WTC11 (cell line): ENCODE measurements around the gene RNF125. TPM values are rescaled to one million over a fixed set of nuclear protein-coding genes. Genes with fewer than 3 reads are reported as not detected.

Experiments used
- ATAC-seq: fragments of 200-7000 bp; cut with Tn5 transposase; 2 replicates; pipeline ENCODE4 v1.10.0; 2021; ENCODE audit warnings: mild to moderate bottlenecking, moderate library complexity
- CTCF ChIA-PET: fragments of 300-600 bp; sonication (Branson Sonifier 250); formaldehyde crosslinking; loops from one replicate; lab custom pipeline; 2021; ENCODE audit warnings: antibody characterized with exemption; lab: Charles Lee
- POLR2A ChIA-PET: fragments of 350-600 bp; sonication (Branson Sonifier 250); formaldehyde crosslinking; loops from one replicate; lab custom pipeline; 2021; ENCODE audit warnings: antibody characterized with exemption; lab: Charles Lee
- DNase-seq: peaks from one replicate; pipeline ENCODE4 v3.0.0; 2021; ENCODE audit warnings: low spot score
- H3K27ac Mint-ChIP-seq: 2 replicates; pipeline ENCODE4 v1.8.0; 2021; ENCODE audit warnings: mixed read lengths
- H3K27me3 Mint-ChIP-seq: 2 replicates; pipeline ENCODE4 v1.8.0; 2021; ENCODE audit warnings: low read depth, mild to moderate bottlenecking, moderate library complexity, mixed read lengths
- H3K36me3 Mint-ChIP-seq: 2 replicates; pipeline ENCODE4 v1.8.0; 2021; ENCODE audit warnings: mixed read lengths
- H3K4me1 Mint-ChIP-seq: 2 replicates; pipeline ENCODE4 v1.8.0; 2022; ENCODE audit warnings: mixed read lengths
- H3K4me3 Mint-ChIP-seq: 2 replicates; pipeline ENCODE4 v1.8.0; 2021; ENCODE audit warnings: mild to moderate bottlenecking, moderate library complexity, mixed read lengths
- H3K9me3 Mint-ChIP-seq: 2 replicates; pipeline ENCODE4 v1.8.0; 2021; ENCODE audit warnings: mixed read lengths
- ATF1 ChIP-seq: sonication (generic); formaldehyde crosslinking; IDR thresholded peaks from 2 replicates; pipeline ENCODE4 v1.8.1; 2023; ENCODE audit warnings: mild to moderate bottlenecking, moderate library complexity, missing genetic modification reagents
- CBFB ChIP-seq: sonication (generic); formaldehyde crosslinking; IDR thresholded peaks from 2 replicates; pipeline ENCODE4 v1.8.1; 2022; ENCODE audit warnings: mild to moderate bottlenecking, low read depth, missing genetic modification reagents
- ESRRA ChIP-seq: sonication (generic); formaldehyde crosslinking; IDR thresholded peaks from 2 replicates; pipeline ENCODE4 v1.8.1; 2022; ENCODE audit warnings: mild to moderate bottlenecking, missing genetic modification reagents, borderline replicate concordance
- ETV6 ChIP-seq: sonication (generic); formaldehyde crosslinking; IDR thresholded peaks from 2 replicates; pipeline ENCODE4 v1.8.1; 2022; ENCODE audit warnings: mild to moderate bottlenecking, missing genetic modification reagents
- GRHL2 ChIP-seq: fragments of 250-450 bp; sonication (Bioruptor Pico); IDR thresholded peaks from 2 replicates; pipeline ENCODE4 v1.8.0; 2022; ENCODE audit warnings: mild to moderate bottlenecking, moderate library complexity; ENCODE audit not compliant: insufficient replicate concordance, severe bottlenecking
- MYBL2 ChIP-seq: sonication (generic); formaldehyde crosslinking; IDR thresholded peaks from 2 replicates; pipeline ENCODE4 v1.8.1; 2023; ENCODE audit warnings: mild to moderate bottlenecking, moderate library complexity, missing genetic modification reagents
- NFATC4 ChIP-seq: fragments of 250-450 bp; sonication (Bioruptor Pico); IDR thresholded peaks from 2 replicates; pipeline ENCODE4 v1.9.0; 2021; ENCODE audit warnings: mild to moderate bottlenecking
- NFE2L1 ChIP-seq: sonication (generic); formaldehyde crosslinking; IDR thresholded peaks from 2 replicates; pipeline ENCODE4 v1.8.1; 2023; ENCODE audit warnings: missing genetic modification reagents
- NR3C1 ChIP-seq: sonication (generic); formaldehyde crosslinking; conservative IDR thresholded peaks from 2 replicates; pipeline ENCODE4 v1.8.1; 2023; ENCODE audit warnings: low read depth, mild to moderate bottlenecking, missing genetic modification reagents
- PREB ChIP-seq: sonication (generic); formaldehyde crosslinking; IDR thresholded peaks from 2 replicates; pipeline ENCODE4 v1.8.1; 2022; ENCODE audit warnings: mild to moderate bottlenecking, missing genetic modification reagents, moderate library complexity, borderline replicate concordance
- RORB ChIP-seq: fragments of 250-450 bp; sonication (Bioruptor Pico); IDR thresholded peaks from 2 replicates; pipeline ENCODE4 v1.9.0; 2021; ENCODE audit warnings: mild to moderate bottlenecking
- SP1 ChIP-seq: sonication (generic); formaldehyde crosslinking; conservative IDR thresholded peaks from 2 replicates; pipeline ENCODE4 v1.8.1; 2022; ENCODE audit warnings: missing genetic modification reagents
- TEAD1 ChIP-seq: sonication (generic); formaldehyde crosslinking; IDR thresholded peaks from 2 replicates; pipeline ENCODE4 v1.8.0; 2022; ENCODE audit warnings: mild to moderate bottlenecking, missing genetic modification reagents
- ZNF219 ChIP-seq: sonication (generic); formaldehyde crosslinking; IDR thresholded peaks from 2 replicates; pipeline ENCODE4 v1.8.0; 2023; ENCODE audit warnings: missing genetic modification reagents, mild to moderate bottlenecking, borderline replicate concordance
- ZNF281 ChIP-seq: sonication (generic); formaldehyde crosslinking; IDR thresholded peaks from 2 replicates; pipeline ENCODE4 v1.8.0; 2023; ENCODE audit warnings: mild to moderate bottlenecking, missing genetic modification reagents
- ZNF416 ChIP-seq: fragments of 250-450 bp; sonication (Bioruptor Pico); IDR thresholded peaks from 2 replicates; pipeline ENCODE4 v1.9.0; 2021; ENCODE audit warnings: mild to moderate bottlenecking, inconsistent platforms
- total RNA-seq: library from RNA; stranded (reverse); gene quantifications from 3 replicates; pipeline ENCODE4 v1.2.3, GENCODE V29; 2021
- TF ChIP-seq, protein P1 (sequence below): sonication (generic); formaldehyde crosslinking; IDR thresholded peaks from 2 replicates; pipeline ENCODE4 v1.8.0; 2023; ENCODE audit warnings: missing genetic modification reagents, mild to moderate bottlenecking, borderline replicate concordance
- TF ChIP-seq, protein P2 (sequence below): sonication (generic); formaldehyde crosslinking; IDR thresholded peaks from 2 replicates; pipeline ENCODE4 v1.8.1; 2023; ENCODE audit warnings: mild to moderate bottlenecking, missing genetic modification reagents, moderate library complexity
- TF ChIP-seq, protein P3 (sequence below): sonication (generic); formaldehyde crosslinking; conservative IDR thresholded peaks from 2 replicates; pipeline ENCODE4 v1.8.1; 2023; ENCODE audit warnings: mild to moderate bottlenecking, low read depth, missing genetic modification reagents, moderate library complexity
- TF ChIP-seq, protein P4 (sequence below): fragments of 250-450 bp; sonication (Bioruptor Pico); IDR thresholded peaks from 2 replicates; pipeline ENCODE4 v1.9.0; 2021; ENCODE audit warnings: mild to moderate bottlenecking
- TF ChIP-seq, protein P5 (sequence below): sonication (generic); formaldehyde crosslinking; IDR thresholded peaks from 2 replicates; pipeline ENCODE4 v1.8.1; 2022; ENCODE audit warnings: low read depth, missing genetic modification reagents, borderline replicate concordance

The RNF125 gene
- total RNA-seq, 1 experiment from 2014 or later: 14.9 TPM

- TF ChIP-seq, protein P1, sequence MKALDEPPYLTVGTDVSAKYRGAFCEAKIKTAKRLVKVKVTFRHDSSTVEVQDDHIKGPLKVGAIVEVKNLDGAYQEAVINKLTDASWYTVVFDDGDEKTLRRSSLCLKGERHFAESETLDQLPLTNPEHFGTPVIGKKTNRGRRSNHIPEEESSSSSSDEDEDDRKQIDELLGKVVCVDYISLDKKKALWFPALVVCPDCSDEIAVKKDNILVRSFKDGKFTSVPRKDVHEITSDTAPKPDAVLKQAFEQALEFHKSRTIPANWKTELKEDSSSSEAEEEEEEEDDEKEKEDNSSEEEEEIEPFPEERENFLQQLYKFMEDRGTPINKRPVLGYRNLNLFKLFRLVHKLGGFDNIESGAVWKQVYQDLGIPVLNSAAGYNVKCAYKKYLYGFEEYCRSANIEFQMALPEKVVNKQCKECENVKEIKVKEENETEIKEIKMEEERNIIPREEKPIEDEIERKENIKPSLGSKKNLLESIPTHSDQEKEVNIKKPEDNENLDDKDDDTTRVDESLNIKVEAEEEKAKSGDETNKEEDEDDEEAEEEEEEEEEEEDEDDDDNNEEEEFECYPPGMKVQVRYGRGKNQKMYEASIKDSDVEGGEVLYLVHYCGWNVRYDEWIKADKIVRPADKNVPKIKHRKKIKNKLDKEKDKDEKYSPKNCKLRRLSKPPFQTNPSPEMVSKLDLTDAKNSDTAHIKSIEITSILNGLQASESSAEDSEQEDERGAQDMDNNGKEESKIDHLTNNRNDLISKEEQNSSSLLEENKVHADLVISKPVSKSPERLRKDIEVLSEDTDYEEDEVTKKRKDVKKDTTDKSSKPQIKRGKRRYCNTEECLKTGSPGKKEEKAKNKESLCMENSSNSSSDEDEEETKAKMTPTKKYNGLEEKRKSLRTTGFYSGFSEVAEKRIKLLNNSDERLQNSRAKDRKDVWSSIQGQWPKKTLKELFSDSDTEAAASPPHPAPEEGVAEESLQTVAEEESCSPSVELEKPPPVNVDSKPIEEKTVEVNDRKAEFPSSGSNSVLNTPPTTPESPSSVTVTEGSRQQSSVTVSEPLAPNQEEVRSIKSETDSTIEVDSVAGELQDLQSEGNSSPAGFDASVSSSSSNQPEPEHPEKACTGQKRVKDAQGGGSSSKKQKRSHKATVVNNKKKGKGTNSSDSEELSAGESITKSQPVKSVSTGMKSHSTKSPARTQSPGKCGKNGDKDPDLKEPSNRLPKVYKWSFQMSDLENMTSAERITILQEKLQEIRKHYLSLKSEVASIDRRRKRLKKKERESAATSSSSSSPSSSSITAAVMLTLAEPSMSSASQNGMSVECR (CRISPR knock-in tag): no peak
- TF ChIP-seq, all 79 proteins: peak for 0
Observed at GRCh38 chr18:32032609-32033008, 14.0 kb downstream of the RNF125 start (continued).

- H3K4me1 Mint-ChIP-seq: no peaks in the 10 kb centered on the region
- ChIA-PET POLR2A (no interaction called here), CTCF (no interaction called here)
- H3K27ac Mint-ChIP-seq: no peak overlapping the region
- ATAC-seq: no peak
- H3K4me3 Mint-ChIP-seq: no peak overlapping the region
- H3K27me3 Mint-ChIP-seq: no peaks in the 10 kb centered on the region
- peaks cover 7% of the 10 kb centered on the region for H3K9me3 Mint-ChIP-seq
- H3K36me3 Mint-ChIP-seq: peaks cover 22% of the 10 kb centered on the region
- TF ChIP-seq, protein P2, sequence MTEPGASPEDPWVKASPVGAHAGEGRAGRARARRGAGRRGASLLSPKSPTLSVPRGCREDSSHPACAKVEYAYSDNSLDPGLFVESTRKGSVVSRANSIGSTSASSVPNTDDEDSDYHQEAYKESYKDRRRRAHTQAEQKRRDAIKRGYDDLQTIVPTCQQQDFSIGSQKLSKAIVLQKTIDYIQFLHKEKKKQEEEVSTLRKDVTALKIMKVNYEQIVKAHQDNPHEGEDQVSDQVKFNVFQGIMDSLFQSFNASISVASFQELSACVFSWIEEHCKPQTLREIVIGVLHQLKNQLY (CRISPR knock-in tag): no peak
- TF ChIP-seq NFE2L1 (CRISPR knock-in tag): no peak
- no peak for TF ChIP-seq GRHL2 (CRISPR knock-in tag)
- no peak for TF ChIP-seq CBFB
- no peak for TF ChIP-seq ESRRA (CRISPR knock-in tag)
- no peak for TF ChIP-seq RORB (CRISPR knock-in tag)
- no peak for TF ChIP-seq ZNF416 (CRISPR knock-in tag)
- TF ChIP-seq PREB (CRISPR knock-in tag): no peak
- no peak for TF ChIP-seq NFATC4
- no peak for TF ChIP-seq MYBL2 (CRISPR knock-in tag)
- TF ChIP-seq, protein P3, sequence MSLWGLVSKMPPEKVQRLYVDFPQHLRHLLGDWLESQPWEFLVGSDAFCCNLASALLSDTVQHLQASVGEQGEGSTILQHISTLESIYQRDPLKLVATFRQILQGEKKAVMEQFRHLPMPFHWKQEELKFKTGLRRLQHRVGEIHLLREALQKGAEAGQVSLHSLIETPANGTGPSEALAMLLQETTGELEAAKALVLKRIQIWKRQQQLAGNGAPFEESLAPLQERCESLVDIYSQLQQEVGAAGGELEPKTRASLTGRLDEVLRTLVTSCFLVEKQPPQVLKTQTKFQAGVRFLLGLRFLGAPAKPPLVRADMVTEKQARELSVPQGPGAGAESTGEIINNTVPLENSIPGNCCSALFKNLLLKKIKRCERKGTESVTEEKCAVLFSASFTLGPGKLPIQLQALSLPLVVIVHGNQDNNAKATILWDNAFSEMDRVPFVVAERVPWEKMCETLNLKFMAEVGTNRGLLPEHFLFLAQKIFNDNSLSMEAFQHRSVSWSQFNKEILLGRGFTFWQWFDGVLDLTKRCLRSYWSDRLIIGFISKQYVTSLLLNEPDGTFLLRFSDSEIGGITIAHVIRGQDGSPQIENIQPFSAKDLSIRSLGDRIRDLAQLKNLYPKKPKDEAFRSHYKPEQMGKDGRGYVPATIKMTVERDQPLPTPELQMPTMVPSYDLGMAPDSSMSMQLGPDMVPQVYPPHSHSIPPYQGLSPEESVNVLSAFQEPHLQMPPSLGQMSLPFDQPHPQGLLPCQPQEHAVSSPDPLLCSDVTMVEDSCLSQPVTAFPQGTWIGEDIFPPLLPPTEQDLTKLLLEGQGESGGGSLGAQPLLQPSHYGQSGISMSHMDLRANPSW (CRISPR knock-in tag): no peak
- TF ChIP-seq ZNF281 (CRISPR knock-in tag): no peak
- no peak for TF ChIP-seq ZNF219 (CRISPR knock-in tag)
- TF ChIP-seq ATF1: no peak
- TF ChIP-seq ETV6 (CRISPR knock-in tag): no peak
- TF ChIP-seq NR3C1 (CRISPR knock-in tag): no peak
- no peak for TF ChIP-seq SP1 (CRISPR knock-in tag)
- TF ChIP-seq TEAD1 (CRISPR knock-in tag): no peak
- TF ChIP-seq, protein P4, sequence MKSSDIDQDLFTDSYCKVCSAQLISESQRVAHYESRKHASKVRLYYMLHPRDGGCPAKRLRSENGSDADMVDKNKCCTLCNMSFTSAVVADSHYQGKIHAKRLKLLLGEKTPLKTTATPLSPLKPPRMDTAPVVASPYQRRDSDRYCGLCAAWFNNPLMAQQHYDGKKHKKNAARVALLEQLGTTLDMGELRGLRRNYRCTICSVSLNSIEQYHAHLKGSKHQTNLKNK (CRISPR knock-in tag): no peak
- TF ChIP-seq, protein P5, sequence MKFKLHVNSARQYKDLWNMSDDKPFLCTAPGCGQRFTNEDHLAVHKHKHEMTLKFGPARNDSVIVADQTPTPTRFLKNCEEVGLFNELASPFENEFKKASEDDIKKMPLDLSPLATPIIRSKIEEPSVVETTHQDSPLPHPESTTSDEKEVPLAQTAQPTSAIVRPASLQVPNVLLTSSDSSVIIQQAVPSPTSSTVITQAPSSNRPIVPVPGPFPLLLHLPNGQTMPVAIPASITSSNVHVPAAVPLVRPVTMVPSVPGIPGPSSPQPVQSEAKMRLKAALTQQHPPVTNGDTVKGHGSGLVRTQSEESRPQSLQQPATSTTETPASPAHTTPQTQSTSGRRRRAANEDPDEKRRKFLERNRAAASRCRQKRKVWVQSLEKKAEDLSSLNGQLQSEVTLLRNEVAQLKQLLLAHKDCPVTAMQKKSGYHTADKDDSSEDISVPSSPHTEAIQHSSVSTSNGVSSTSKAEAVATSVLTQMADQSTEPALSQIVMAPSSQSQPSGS (CRISPR knock-in tag): no peak
- no peak for DNase-seq
Observed at GRCh38 chr18:32036506-32037180, 18.0 kb downstream of the RNF125 start.
